HG03103 (cell line): ENCODE measurements around the gene JARID2.

ENCODE experiments used
- ATAC-seq: cut with Tn5 transposase; IDR thresholded peaks from one replicate; pipeline ENCODE4 v1.9.1; 2021; ENCODE audit warnings: low read depth; ENCODE audit not compliant: unreplicated experiment

The JARID2 gene

GRCh38 chr6:15327271-15327670 lies 81.4 kb downstream of the JARID2 start:
- no peak for ATAC-seq

GRCh38 chr6:15329197-15329671 lies 83.4 kb downstream of the JARID2 start:
- no peak for ATAC-seq

DNA sequence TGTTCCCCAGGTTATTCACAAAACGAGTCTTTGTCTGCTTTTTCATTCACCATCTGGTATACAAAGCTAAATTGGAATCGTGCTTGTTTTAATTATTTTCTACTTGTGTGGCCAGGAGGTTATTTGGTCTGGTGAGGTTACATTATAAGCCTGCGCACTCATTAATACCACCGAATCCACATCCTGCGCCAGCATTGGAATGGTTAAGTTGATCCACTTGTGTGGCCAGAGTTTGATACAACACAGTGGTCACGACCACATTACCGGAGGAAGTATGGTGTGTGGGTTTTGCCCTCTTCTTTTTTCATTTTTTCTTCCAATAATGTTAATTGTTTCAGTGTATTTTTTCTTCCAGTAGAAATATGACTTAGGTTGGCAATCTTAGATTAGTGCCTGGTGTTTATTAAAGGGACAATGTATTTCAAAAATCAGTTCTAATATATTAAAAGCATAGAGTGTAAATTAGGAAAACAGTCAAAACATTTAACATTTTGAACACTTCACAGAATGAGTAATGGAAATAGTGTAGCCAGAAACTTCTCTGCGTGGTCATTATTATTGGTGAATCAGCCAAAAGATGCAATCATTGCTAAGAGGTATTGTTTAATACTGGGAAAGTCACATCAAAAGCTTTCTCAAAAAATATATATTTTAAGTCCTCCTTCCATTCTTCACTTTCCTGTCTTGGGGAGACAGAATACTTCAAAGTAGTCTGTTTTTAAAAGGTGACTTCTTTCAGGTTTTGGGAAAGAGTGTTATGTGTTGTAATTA lies 84.5 kb downstream of the JARID2 start:
- no peak for ATAC-seq

DNA sequence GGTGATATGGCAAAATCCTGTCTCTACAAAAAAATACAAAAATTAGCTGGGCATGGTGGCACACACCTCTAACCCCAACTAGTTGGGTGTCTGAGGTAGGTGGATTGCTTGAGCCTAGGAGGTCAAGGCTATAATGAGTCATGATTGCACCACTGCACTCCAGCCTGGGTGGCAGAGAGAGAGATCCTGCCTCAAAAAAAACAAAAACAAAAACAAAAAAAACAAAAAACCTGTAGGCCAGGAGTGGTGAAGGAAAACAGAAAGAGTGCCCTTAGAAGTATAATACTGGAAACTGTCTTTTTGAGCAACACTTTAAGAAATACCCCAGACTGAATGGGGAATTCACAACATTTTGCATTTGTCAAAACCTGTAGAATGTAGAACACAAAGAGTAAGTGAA lies 85.3 kb downstream of the JARID2 start:
- ATAC-seq, result no peak

DNA sequence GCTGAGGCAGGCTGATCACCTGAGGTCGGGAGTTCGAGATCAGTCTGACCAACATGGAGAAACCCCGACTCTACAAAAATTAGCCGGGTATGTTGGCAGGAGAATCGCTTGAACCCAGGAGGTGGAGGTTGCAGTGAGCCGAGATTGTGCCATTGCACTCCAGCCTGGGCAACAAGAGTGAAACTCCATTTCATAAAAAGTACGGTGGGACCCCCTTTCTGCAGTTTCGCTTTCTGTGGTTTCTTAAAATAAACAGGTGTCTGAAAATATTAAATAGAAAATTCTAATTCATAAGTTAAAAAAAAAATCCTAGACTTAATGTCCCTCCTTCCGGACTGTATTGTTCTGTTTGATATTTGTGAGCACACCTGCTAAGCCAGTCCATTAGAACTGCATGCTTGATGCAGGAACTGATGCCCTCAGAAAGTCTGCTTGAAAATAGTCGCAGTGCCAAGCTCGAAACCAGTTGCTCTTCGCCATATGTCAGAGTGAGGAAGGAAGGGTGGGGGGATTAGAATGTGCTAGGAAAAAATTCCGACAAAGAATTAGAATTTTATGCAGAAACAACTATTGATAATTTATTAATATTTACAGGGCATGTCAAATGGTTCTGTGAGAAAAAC lies 85.9 kb downstream of the JARID2 start:
- ATAC-seq, result no peak

DNA sequence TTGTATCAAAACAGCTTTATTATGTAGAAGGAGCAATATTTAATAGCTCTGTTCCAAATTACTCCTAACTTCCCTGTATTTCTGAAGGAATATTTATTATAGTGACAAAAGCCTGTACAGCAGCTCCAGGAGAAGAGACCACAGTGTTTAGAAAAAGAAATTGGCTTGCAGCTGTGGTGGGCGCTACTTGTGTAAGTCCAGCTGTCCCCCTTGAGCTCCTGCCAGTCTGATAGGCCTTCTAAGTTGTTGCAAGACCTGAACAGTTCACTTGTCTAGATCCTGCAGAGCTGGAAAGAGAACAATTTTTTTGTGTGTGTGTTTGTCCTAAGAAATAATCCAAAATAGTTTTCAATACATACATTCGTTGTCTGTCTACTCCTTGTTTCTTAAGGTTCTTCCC lies 86.6 kb downstream of the JARID2 start:
- no peak for ATAC-seq

GRCh38 chr6:15335385-15335784 lies 89.5 kb downstream of the JARID2 start:
- no peak for ATAC-seq

GRCh38 chr6:15335916-15336315 lies 90.0 kb downstream of the JARID2 start:
- ATAC-seq, result no peak

GRCh38 chr6:15336900-15337560 lies 91.2 kb downstream of the JARID2 start:
- ATAC-seq, result no peak

DNA sequence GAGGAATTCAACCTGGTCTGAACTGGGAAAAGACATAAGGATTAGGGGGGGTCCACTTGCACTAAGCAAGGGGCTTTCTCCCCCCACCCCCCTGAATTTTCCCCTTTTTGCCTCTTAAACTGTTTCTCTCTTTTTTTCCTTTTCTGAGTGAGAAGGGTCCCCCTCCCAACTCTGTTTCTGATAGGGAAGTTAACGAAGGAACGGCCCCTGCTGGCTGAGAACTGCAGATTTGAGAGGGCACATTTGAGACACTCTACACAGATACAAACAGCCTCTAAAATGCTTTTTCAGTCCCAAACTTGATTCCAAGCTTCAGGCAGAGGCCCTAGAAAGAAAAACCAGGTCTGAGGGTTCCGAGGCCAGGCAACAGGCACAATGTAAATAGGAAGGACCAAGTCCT lies 91.7 kb downstream of the JARID2 start:
- no peak for ATAC-seq

GRCh38 chr6:15338476-15338875 lies 92.6 kb downstream of the JARID2 start:
- ATAC-seq, result no peak

- no peak for ATAC-seq
These were observed 93.2 kb downstream of the JARID2 start for GRCh38 chr6:15339081-15339480.

- no peak for ATAC-seq
These were observed 94.3 kb downstream of the JARID2 start for GRCh38 chr6:15340105-15340601.

GRCh38 chr6:15340775-15341174 lies 94.9 kb downstream of the JARID2 start:
- ATAC-seq, result no peak

GRCh38 chr6:15341311-15342001 lies 95.6 kb downstream of the JARID2 start:
- ATAC-seq, result no peak

DNA sequence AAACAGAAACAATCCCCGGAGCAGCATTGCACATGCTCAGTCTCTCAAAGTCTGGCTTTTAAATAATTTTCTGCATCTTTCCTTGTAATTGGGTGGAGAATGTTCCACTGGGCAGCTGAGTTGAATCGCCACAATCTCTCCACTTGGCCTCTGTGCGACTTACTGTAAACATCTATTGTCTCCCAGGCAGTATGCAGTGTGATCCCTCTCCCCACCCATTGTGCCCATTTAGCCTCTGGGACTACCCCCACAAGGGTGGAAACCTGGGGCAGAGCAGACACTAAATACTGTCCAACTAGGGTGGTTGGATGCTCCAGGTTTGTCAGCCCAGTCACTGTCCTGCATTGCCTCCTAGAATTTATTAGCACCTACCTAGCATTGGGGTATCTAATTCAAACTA lies 96.2 kb downstream of the JARID2 start:
- ATAC-seq, result no peak

DNA sequence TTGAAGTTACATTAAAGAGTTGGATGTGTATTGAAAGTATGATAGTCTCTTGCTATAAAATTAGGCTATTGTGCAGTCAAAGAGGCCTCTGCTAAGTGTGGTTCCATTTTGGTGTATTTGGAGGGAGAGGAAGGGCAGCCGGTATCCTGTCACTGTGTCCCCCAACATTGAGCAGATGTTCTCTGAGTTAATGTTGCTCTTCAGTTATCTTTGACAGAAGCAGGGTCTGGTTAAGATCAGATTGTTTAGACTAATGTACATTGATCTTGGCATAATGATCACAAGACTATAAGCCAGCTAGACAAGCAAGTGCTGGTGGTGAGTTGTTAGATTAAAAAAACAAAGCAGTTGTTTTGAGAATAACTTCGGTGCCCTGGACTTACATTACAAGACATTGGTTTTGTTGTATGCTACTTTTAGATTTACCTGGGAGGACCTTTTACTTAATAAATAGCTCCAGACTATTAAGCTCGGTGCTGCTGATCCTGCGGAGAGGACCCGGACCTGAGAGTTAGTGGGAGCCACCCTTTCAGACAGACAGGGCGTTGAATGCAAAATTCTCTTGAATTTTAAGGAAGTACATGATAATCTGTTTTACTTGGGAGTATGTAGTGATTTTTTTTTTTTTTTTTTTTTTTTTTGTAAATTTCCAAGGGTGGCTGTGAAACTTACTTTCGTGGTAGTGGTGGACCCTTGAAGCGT lies 97.8 kb downstream of the JARID2 start:
- no peak for ATAC-seq

DNA sequence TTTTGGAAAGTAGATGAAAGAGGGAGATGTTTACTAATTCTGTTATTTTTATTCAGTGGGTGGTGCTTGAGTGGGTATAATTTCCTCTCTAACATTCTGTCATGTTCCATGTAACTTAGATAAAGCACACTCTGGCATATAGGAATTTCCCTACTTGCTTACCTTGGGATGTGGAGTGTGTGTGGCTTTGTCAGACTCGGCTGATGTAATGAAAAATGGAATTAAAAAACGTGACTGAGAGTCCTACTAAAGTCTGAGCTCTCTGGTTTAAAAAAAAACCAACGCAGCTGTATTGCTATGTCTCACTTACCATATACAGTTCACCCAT lies 98.3 kb downstream of the JARID2 start:
- no peak for ATAC-seq

DNA sequence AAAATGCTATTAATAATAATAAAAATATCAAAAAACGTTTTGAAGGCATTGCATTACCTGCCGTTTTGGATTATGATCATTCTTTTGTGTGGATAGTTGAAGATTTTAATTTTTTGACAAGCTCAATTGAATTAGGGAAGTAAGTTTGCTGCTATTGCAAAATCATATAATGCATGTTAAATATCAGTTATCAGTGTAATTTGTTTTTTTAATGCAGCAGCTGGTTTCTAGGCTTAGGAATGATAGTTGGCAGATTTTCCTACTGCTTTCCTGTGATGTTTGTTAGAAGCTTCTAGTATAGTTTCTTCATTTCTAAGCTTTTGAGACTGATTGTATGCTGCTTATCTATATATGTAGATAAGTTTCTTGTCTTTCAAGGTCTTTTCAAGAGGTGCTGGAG lies 99.0 kb downstream of the JARID2 start:
- no peak for ATAC-seq

- ATAC-seq, result no peak
These were observed 100.4 kb downstream of the JARID2 start for GRCh38 chr6:15346315-15346714.
